ENCODE results near the gene CCDC112. TPM values are rescaled to one million over a fixed set of nuclear protein-coding genes. Genes with fewer than 3 reads are reported as not detected.

CCDC112 gene
- total and polyA plus RNA-seq, 9 of the 15 experiments (the other 6 are each of a cell fraction or from before 2014, with no cell fraction given), result 3.3 to 15.3 (median 7.4) TPM

GRCh38 chr5:115236599-115236998 lies 59.9 kb downstream of the CCDC112 start:
- in situ Hi-C loops (cut with MboI), result no loop called here
- no peak for FAIRE-seq

More at GRCh38 chr5:115236599-115236998, 59.9 kb downstream of the CCDC112 start:
- no TSS peak for BruUV-seq (replicated peaks)
- Histone ChIP-seq H3K79me2 (ENCODE audit: control insufficient read depth, insufficient read depth, low read length) (no peaks in the 10 kb centered on the region), H3K27me3 (ENCODE audit: control insufficient read depth in 2 of 2, insufficient read depth in 2 of 2, low read length in 2 of 2) (no peaks in the 10 kb centered on the region), H3K9me1 (ENCODE audit: control insufficient read depth, insufficient read depth, low read length) (no peaks in the 10 kb centered on the region), H3K9ac (ENCODE audit: insufficient read depth in 1 of 2, low read depth in 2 of 2, low read length in 2 of 2) (no peak overlapping the region), H3K9me3 (replicated peaks; ENCODE audit: control insufficient read depth, insufficient read depth, low read depth, low read length) (no peaks in the 10 kb centered on the region), H3K4me1 (replicated peaks in 1 of 2; ENCODE audit: control insufficient read depth in 2 of 2, insufficient read depth in 2 of 2, low read length in 2 of 2) (no peaks in the 10 kb centered on the region), H3K4me3 (no peak overlapping the region), H2AFZ (ENCODE audit: low read depth, low read length) (no peak overlapping the region), H3K36me3 (ENCODE audit: control insufficient read depth, insufficient read depth, low read length) (peaks cover 35% of the 10 kb centered on the region; the same call in 2 of the 3 replicates), H3K27ac (ENCODE audit: extremely low read depth, low read depth, low read length) (no peak overlapping the region), H3K4me2 (ENCODE audit: insufficient read depth, low read length) (no peak overlapping the region), H4K20me1 (replicated peaks; ENCODE audit: control insufficient read depth, insufficient read depth, low read length) (no peaks in the 10 kb centered on the region)
- POLR2A ChIA-PET, result no interaction called here
- CTCF ChIA-PET (ENCODE audit: low intra/inter-chr PET ratio), result interaction anchor here (0.7 kb wide), 1 partner anchor 339 kb away, joined by 3 read pairs; no protein-coding TSS in a partner anchor
- 67% methylated on average over 2 of the region's 2 CpGs for WGBS (ENCODE audit: insufficient coverage, low coverage, missing lambda C conversion rate)
- no peak for TF ChIP-seq NR1H2 (CRISPR knock-in tag; IDR thresholded peaks at IDR 0.05)
- no peak for TF ChIP-seq THAP12 (CRISPR knock-in tag; IDR thresholded peaks at IDR 0.05)
- TF ChIP-seq ESRRB (CRISPR knock-in tag; IDR thresholded peaks at IDR 0.05; ENCODE audit: borderline replicate concordance), result no peak
- TF ChIP-seq ZNF175 (CRISPR knock-in tag; IDR thresholded peaks at IDR 0.05; ENCODE audit: low read depth), result no peak
- peak; percentile 46 for TF ChIP-seq C11orf30 (IDR thresholded peaks at IDR 0.05; ENCODE audit: low read depth)
- TF ChIP-seq PKNOX1 (IDR thresholded peaks at IDR 0.05), result no peak
- no peak for TF ChIP-seq PCBP1 (IDR thresholded peaks at IDR 0.05; ENCODE audit: low read depth, low read length, poor library complexity, severe bottlenecking)
- peak; percentile 58; the same call in 1 of the 2 replicates for TF ChIP-seq MAFG (tag; conservative IDR thresholded peaks at IDR 0.05)
- no peak for TF ChIP-seq ZNF449 (CRISPR knock-in tag; IDR thresholded peaks at IDR 0.05)
- no peak for TF ChIP-seq KHSRP (IDR thresholded peaks at IDR 0.05)
- TF ChIP-seq ZNF316 (IDR thresholded peaks at IDR 0.05), result peak; percentile 67
- TF ChIP-seq MAFF (IDR thresholded peaks at IDR 0.05; ENCODE audit: low read length), result peak; percentile 44
- no peak for TF ChIP-seq EHMT2 (IDR thresholded peaks at IDR 0.05)
- no peak for TF ChIP-seq MLLT1 (IDR thresholded peaks at IDR 0.05)
- TF ChIP-seq POLR2A (conservative IDR thresholded peaks at IDR 0.05), result no peak
- peak; percentile 30; the same call in 1 of the 2 replicates for TF ChIP-seq MAFK (IDR thresholded peaks at IDR 0.05; ENCODE audit: low read length)
- DNase-seq (ENCODE audit: extremely low read depth in 1 of 4, low spot score in 3 of 4) (no peak), ATAC-seq (no peak)
- intact Hi-C loops (cut with micrococcal nuclease), result no loop called here

Data from K562 (cell line).